ENCODE data around the gene SYT14. TPM values are rescaled to one million over a fixed set of nuclear protein-coding genes. Genes with fewer than 3 reads are reported as not detected.

Gene SYT14
- total RNA-seq, 1 experiment from 2014 or later = 12.0 TPM

DNA sequence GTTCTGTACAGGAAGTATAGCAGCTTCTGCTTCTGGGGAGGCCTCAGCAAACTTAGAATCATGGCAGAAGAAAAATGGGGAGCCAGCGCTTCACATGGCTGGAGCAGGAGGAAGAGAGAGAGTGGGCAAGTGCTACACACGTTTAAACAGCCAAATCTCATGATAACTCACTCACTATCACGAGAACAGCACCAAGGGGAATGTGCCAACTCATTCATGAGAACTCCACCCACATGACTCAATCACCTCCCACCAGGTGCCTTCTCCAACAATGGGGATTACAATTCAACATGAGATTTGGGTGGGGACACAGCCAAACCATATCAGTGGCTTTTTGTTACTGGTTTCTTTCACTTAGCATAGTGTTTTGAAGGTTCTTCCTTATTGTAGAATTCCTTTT is 138.6 kb downstream of the SYT14 start:
- DNase-seq (ENCODE audit: low spot score) = no peak
- no peak for ATAC-seq
- ChIA-PET POLR2A (no interaction called here), CTCF (no interaction called here)
- TF ChIP-seq, protein P1, sequence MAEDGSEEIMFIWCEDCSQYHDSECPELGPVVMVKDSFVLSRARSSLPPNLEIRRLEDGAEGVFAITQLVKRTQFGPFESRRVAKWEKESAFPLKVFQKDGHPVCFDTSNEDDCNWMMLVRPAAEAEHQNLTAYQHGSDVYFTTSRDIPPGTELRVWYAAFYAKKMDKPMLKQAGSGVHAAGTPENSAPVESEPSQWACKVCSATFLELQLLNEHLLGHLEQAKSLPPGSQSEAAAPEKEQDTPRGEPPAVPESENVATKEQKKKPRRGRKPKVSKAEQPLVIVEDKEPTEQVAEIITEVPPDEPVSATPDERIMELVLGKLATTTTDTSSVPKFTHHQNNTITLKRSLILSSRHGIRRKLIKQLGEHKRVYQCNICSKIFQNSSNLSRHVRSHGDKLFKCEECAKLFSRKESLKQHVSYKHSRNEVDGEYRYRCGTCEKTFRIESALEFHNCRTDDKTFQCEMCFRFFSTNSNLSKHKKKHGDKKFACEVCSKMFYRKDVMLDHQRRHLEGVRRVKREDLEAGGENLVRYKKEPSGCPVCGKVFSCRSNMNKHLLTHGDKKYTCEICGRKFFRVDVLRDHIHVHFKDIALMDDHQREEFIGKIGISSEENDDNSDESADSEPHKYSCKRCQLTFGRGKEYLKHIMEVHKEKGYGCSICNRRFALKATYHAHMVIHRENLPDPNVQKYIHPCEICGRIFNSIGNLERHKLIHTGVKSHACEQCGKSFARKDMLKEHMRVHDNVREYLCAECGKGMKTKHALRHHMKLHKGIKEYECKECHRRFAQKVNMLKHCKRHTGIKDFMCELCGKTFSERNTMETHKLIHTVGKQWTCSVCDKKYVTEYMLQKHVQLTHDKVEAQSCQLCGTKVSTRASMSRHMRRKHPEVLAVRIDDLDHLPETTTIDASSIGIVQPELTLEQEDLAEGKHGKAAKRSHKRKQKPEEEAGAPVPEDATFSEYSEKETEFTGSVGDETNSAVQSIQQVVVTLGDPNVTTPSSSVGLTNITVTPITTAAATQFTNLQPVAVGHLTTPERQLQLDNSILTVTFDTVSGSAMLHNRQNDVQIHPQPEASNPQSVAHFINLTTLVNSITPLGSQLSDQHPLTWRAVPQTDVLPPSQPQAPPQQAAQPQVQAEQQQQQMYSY (CRISPR knock-in tag; IDR thresholded peaks at IDR 0.05) = no peak
- TF ChIP-seq, protein P2, sequence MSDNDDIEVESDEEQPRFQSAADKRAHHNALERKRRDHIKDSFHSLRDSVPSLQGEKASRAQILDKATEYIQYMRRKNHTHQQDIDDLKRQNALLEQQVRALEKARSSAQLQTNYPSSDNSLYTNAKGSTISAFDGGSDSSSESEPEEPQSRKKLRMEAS (CRISPR knock-in tag; IDR thresholded peaks at IDR 0.05) = no peak
- no peak for TF ChIP-seq ZNF219 (CRISPR knock-in tag; IDR thresholded peaks at IDR 0.05; ENCODE audit: borderline replicate concordance)
- TF ChIP-seq IRF2 (CRISPR knock-in tag; IDR thresholded peaks at IDR 0.05; ENCODE audit: borderline replicate concordance, low read depth) = no peak
- TF ChIP-seq ZNF263 (CRISPR knock-in tag; IDR thresholded peaks at IDR 0.05; ENCODE audit: low read depth) = no peak
- TF ChIP-seq, protein P3, sequence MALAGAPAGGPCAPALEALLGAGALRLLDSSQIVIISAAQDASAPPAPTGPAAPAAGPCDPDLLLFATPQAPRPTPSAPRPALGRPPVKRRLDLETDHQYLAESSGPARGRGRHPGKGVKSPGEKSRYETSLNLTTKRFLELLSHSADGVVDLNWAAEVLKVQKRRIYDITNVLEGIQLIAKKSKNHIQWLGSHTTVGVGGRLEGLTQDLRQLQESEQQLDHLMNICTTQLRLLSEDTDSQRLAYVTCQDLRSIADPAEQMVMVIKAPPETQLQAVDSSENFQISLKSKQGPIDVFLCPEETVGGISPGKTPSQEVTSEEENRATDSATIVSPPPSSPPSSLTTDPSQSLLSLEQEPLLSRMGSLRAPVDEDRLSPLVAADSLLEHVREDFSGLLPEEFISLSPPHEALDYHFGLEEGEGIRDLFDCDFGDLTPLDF (CRISPR knock-in tag; IDR thresholded peaks at IDR 0.05) = no peak
- no peak for TF ChIP-seq HMGA2 (CRISPR knock-in tag; IDR thresholded peaks at IDR 0.05)
- no peak for TF ChIP-seq ATF1 (CRISPR knock-in tag; IDR thresholded peaks at IDR 0.05)
- TF ChIP-seq, protein P4, sequence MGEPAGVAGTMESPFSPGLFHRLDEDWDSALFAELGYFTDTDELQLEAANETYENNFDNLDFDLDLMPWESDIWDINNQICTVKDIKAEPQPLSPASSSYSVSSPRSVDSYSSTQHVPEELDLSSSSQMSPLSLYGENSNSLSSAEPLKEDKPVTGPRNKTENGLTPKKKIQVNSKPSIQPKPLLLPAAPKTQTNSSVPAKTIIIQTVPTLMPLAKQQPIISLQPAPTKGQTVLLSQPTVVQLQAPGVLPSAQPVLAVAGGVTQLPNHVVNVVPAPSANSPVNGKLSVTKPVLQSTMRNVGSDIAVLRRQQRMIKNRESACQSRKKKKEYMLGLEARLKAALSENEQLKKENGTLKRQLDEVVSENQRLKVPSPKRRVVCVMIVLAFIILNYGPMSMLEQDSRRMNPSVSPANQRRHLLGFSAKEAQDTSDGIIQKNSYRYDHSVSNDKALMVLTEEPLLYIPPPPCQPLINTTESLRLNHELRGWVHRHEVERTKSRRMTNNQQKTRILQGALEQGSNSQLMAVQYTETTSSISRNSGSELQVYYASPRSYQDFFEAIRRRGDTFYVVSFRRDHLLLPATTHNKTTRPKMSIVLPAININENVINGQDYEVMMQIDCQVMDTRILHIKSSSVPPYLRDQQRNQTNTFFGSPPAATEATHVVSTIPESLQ (CRISPR knock-in tag; IDR thresholded peaks at IDR 0.05) = no peak
- TF ChIP-seq, protein P5, sequence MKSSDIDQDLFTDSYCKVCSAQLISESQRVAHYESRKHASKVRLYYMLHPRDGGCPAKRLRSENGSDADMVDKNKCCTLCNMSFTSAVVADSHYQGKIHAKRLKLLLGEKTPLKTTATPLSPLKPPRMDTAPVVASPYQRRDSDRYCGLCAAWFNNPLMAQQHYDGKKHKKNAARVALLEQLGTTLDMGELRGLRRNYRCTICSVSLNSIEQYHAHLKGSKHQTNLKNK (CRISPR knock-in tag; IDR thresholded peaks at IDR 0.05) = no peak
- TF ChIP-seq NR2C2 (CRISPR knock-in tag; IDR thresholded peaks at IDR 0.05) = no peak
- no peak for TF ChIP-seq JUN (CRISPR knock-in tag; IDR thresholded peaks at IDR 0.05)
- TF ChIP-seq, protein P6, sequence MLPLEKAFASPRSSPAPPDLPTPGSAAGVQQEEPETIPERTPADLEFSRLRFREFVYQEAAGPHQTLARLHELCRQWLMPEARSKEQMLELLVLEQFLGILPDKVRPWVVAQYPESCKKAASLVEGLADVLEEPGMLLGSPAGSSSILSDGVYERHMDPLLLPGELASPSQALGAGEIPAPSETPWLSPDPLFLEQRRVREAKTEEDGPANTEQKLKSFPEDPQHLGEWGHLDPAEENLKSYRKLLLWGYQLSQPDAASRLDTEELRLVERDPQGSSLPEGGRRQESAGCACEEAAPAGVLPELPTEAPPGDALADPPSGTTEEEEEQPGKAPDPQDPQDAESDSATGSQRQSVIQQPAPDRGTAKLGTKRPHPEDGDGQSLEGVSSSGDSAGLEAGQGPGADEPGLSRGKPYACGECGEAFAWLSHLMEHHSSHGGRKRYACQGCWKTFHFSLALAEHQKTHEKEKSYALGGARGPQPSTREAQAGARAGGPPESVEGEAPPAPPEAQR (CRISPR knock-in tag; IDR thresholded peaks at IDR 0.05) = no peak
- TF ChIP-seq NFYB (CRISPR knock-in tag; conservative IDR thresholded peaks at IDR 0.05; ENCODE audit: low read depth) = no peak
- no peak for TF ChIP-seq ZNF232 (CRISPR knock-in tag; IDR thresholded peaks at IDR 0.05)
- no peak for TF ChIP-seq PRRX2 (CRISPR knock-in tag; IDR thresholded peaks at IDR 0.05)
- no peak for TF ChIP-seq CBFB (CRISPR knock-in tag; IDR thresholded peaks at IDR 0.05; ENCODE audit: low read depth)
- H3K4me1 Mint-ChIP-seq = peaks cover 31% of the 10 kb centered on the region
- no peak overlapping the region for H3K27ac Mint-ChIP-seq
- H3K36me3 Mint-ChIP-seq = peaks cover 14% of the 10 kb centered on the region
- H3K27me3 Mint-ChIP-seq (ENCODE audit: low read depth) = no peaks in the 10 kb centered on the region
- no peak overlapping the region for H3K4me3 Mint-ChIP-seq
- H3K9me3 Mint-ChIP-seq = peaks cover 9% of the 10 kb centered on the region

DNA sequence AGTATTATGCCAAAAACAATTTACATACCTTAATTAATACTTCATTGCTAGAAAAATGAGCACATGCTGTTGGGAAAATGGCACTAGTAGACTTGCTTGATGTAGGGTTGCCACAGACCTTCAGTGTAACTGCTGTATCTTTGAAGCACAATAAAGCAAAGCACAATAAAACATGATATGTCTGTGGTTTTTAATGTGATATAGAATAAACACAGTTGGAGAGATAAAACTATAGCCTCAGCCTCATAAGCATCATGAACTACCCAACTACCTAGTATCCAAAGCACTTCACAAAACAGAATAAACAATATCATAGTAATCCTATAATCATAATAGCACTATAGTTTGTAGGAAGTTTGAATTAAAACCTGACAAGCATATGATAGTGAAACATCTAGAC is 143.5 kb downstream of the SYT14 start:
- no peak overlapping the region for H3K4me3 Mint-ChIP-seq
- DNase-seq (ENCODE audit: low spot score) (no peak), ATAC-seq (no peak)
- peaks cover 10% of the 10 kb centered on the region for H3K36me3 Mint-ChIP-seq
- no peaks in the 10 kb centered on the region for H3K27me3 Mint-ChIP-seq (ENCODE audit: low read depth)
- no peaks in the 10 kb centered on the region for H3K4me1 Mint-ChIP-seq
- ChIA-PET CTCF (no interaction called here), POLR2A (no interaction called here)
- peaks cover 6% of the 10 kb centered on the region for H3K9me3 Mint-ChIP-seq
- H3K27ac Mint-ChIP-seq = no peak overlapping the region
- TF ChIP-seq, protein P7, sequence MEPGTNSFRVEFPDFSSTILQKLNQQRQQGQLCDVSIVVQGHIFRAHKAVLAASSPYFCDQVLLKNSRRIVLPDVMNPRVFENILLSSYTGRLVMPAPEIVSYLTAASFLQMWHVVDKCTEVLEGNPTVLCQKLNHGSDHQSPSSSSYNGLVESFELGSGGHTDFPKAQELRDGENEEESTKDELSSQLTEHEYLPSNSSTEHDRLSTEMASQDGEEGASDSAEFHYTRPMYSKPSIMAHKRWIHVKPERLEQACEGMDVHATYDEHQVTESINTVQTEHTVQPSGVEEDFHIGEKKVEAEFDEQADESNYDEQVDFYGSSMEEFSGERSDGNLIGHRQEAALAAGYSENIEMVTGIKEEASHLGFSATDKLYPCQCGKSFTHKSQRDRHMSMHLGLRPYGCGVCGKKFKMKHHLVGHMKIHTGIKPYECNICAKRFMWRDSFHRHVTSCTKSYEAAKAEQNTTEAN (CRISPR knock-in tag; IDR thresholded peaks at IDR 0.05) = no peak
- TF ChIP-seq, protein P8, sequence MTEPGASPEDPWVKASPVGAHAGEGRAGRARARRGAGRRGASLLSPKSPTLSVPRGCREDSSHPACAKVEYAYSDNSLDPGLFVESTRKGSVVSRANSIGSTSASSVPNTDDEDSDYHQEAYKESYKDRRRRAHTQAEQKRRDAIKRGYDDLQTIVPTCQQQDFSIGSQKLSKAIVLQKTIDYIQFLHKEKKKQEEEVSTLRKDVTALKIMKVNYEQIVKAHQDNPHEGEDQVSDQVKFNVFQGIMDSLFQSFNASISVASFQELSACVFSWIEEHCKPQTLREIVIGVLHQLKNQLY (CRISPR knock-in tag; IDR thresholded peaks at IDR 0.05) = no peak
- TF ChIP-seq, protein P2 (CRISPR knock-in tag; IDR thresholded peaks at IDR 0.05) = no peak
- no peak for TF ChIP-seq ZNF263 (CRISPR knock-in tag; IDR thresholded peaks at IDR 0.05; ENCODE audit: low read depth)
- TF ChIP-seq MYBL2 (CRISPR knock-in tag; IDR thresholded peaks at IDR 0.05) = no peak
- no peak for TF ChIP-seq ETV6 (CRISPR knock-in tag; IDR thresholded peaks at IDR 0.05)
- no peak for TF ChIP-seq ZNF416 (CRISPR knock-in tag; IDR thresholded peaks at IDR 0.05)

Data from WTC11 (cell line).